NOMO-1 treated with dmso at 0.1 percent for 144 hours (cell line): ENCODE data around the gene SLC8A1.

Experiments used
- DNase-seq: peaks from one replicate; lab custom pipeline; 2025; ENCODE audit not compliant: unreplicated experiment; lab: John Stamatoyannopoulos, UW

SLC8A1 gene

DNA sequence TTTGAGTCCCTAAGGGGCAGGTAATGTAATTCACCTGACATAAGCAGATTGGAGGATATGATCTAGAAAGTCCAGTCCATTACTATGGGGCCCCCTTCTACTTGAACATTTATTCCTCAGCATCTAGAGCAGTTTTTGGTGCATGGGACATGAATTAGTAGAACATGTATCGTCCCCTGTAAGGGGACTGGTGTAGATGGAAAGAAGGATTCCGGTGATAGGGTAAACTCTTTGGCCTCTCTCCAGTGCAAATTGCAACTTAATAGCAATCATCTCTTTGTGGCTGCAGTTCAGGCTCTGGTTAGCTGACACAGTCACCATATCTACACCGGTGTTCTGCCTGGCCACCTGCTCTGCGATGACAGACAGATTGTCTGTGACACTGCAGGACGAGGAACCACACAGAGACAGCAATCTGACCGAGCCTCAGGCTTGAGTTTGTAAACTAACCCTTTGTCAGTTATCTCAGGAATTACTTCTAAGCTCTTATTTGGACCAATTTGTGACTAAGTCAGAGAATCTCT lies 6.4 kb upstream of the SLC8A1 start:
- DNase-seq = no peak

- no peak for DNase-seq
Measured at GRCh38 chr2:40457837-40458236, 5.9 kb upstream of the SLC8A1 start.

- DNase-seq = no peak
Measured at GRCh38 chr2:40457366-40457765, 5.5 kb upstream of the SLC8A1 start.

DNA sequence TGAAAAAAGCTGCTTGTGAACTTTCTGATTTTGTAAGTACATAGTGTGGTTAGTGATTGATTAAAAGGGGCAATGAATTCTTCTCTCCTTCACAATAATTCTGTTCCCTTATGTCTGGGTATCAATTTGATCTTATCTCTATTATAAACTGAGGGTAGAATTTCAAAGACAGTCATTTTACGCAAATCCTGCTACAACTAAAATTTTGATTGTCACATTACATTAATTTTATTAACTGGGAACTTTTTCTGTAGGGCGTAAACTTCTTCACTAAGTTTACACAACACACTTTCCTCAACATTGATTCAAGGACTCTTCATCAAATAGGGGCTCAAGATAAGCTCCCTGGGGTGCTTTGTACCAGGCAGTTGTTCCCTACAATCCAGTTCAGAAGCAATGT lies 5.0 kb upstream of the SLC8A1 start:
- no peak for DNase-seq

DNA sequence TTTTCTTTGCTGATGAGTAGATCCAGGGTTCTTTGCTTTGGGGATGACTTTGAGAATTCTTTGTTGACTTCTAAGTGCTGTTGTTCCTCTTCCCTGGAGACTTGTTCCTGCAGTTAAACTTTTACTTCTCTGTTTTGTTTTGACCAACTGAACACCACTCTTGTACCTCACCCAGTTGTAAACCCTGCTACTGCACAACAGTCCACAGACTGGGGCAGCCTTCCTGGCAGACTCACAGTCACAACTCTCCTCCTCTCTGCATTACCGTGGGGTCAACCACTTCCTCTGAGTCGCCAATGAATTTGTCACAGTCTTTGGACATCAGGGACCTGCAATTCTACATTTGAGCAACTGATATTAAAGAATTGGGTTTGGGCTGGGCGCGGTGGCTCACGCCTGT lies 3.8 kb upstream of the SLC8A1 start:
- DNase-seq = peak; percentile 85

GRCh38 chr2:40454321-40454720 lies 2.4 kb upstream of the SLC8A1 start:
- no peak for DNase-seq

DNA sequence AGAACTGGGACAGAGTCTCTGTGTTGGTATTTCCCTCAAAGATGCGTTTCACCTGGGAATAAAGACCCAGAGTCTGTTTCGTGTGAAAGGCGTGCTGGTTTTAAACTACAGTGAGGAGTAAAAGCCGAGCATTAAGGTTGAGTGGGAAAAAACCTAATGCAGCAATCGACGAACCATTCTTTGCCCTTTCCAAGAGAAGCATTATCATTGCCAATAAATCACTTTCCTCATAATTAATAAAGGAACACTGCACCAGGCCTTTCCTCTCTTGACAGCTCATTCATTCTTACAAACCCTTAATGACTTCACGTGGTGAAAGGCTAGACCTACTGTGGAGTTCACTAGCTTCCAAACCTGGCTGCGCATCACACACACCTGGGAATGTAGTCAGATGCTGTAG lies 896 bp upstream of the SLC8A1 start:
- DNase-seq = no peak

GRCh38 chr2:40450796-40451430 lies 977 bp downstream of the SLC8A1 start:
- DNase-seq = peak; percentile 55

DNA sequence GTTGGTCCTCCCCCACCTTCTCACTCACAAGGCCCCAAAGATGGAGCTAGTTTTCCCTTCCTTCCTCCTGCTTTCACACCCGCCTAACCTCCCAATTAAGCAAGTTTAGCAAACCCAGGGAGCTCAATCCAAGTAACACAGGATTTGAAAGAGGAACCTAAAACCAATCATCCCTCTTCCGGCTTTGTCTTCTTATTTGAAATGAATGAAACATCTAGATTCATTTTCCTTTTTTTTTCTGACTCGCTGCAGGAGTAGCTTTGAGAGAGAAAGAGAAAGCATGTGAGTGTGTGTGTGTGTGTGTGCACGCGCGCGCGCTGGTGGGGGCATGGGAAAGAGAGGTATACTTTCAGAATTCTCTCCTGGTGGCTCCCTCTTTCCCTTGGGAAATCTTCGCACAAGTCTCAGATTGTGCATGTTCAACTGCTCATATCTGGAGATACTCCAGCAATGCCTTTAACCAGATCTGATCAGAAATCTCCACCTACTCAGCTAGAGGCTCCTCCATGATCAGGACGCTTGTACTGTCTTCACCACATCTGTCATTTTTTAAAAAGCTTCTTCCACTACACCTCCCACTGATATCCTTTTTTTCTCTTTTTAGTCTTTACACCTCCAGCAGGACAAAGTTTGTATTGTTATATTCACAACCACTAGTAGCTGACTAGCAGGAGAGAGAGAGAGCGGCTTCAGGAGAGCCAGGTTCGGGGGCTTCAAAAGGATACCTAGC lies 1.7 kb downstream of the SLC8A1 start:
- peak; percentile 74 for DNase-seq

DNA sequence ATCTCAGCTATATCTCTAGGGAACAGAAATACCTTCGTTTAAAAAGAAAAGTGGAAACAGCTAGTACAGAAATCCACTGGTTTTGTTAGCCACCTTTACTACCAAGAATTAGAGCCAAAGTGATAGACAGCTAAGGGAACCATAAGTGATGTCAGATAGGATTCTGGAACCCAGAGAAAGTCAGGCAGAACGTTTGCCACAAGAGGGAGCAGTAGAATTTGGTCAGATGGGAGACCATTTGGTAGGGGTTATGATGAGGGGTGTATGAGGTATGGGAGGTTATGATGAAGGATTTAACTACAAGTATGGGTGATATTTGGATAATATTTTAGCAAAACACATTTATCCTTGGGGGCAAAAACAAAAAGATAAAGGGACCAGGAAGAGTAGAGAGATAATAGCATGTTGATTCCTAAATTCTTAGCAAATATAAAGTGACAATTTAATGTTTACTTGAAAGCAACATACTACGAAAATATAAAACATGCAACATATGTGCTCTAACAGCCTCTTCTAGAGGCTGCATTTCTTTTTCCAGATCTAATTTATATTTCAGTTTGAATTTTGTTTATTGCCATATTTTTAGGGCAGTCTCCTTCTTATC lies 3.3 kb downstream of the SLC8A1 start:
- no peak for DNase-seq

GRCh38 chr2:40445467-40445866 lies 6.4 kb downstream of the SLC8A1 start:
- no peak for DNase-seq

- DNase-seq = no peak
Measured at GRCh38 chr2:40440835-40441234, 11.1 kb downstream of the SLC8A1 start.

GRCh38 chr2:40439473-40439872 lies 12.4 kb downstream of the SLC8A1 start:
- DNase-seq = no peak

GRCh38 chr2:40436093-40436475 lies 15.8 kb downstream of the SLC8A1 start:
- no peak for DNase-seq

DNA sequence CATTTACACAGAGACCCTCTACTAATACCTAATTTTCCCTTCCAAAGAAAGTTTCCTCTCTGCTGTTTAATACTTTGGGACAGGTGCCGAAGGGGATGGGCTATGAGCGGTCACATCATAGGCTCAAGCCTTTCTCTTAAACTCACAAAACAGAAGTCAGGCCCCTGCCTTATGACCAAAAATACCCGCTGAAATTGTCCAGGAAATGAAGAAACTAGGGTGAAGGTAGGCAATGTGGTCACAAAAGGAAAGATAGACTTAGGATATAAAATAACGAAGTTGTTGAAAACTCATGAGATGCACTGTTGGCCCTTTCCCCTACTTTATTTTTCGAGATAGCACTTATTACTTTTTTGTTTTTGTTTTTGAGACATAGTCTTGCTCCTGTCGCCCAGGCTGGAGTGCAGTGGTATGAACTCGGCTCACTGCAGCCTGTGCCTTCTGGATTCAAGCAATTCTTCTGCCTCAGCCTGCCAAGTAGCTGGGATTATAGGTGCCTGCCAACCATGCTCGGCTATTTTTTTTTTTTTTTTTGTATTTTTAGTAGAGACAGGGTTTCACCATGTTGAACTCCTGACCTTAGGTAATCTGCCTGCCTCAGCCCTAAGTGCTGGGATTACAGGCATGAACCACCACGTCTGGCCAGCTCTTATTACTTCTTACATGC lies 16.3 kb downstream of the SLC8A1 start:
- peak; percentile 20 for DNase-seq

GRCh38 chr2:40434731-40435271 lies 17.1 kb downstream of the SLC8A1 start:
- no peak for DNase-seq

GRCh38 chr2:40433736-40434135 lies 18.2 kb downstream of the SLC8A1 start:
- DNase-seq = no peak

DNA sequence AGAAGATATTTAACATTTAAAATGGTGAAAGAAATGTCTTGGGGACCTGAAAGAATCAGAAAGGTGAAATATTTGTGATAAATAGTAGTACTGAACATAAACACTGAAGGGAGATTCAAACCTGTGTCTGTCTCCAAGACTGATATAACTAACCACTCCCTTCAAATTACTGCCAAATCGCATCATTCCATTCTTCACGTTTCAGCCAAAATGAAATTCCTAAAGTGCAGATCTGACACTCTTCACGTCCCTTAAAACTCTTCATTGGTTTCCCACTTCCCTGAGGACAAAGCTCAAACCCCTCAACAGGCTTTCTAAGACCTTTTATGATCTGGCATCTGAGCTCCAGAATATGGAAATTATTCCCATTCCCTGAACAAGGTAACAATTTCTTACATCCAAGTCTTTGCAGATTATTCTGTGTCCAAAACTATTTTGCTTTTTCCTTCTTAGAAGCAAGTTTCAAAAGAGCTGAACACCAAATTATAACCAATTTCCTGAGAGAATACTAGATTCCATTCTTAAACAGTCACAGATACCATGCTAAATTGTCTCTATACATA lies 18.9 kb downstream of the SLC8A1 start:
- no peak for DNase-seq

GRCh38 chr2:40431600-40431955 lies 20.3 kb downstream of the SLC8A1 start:
- DNase-seq = peak; percentile 76

DNA sequence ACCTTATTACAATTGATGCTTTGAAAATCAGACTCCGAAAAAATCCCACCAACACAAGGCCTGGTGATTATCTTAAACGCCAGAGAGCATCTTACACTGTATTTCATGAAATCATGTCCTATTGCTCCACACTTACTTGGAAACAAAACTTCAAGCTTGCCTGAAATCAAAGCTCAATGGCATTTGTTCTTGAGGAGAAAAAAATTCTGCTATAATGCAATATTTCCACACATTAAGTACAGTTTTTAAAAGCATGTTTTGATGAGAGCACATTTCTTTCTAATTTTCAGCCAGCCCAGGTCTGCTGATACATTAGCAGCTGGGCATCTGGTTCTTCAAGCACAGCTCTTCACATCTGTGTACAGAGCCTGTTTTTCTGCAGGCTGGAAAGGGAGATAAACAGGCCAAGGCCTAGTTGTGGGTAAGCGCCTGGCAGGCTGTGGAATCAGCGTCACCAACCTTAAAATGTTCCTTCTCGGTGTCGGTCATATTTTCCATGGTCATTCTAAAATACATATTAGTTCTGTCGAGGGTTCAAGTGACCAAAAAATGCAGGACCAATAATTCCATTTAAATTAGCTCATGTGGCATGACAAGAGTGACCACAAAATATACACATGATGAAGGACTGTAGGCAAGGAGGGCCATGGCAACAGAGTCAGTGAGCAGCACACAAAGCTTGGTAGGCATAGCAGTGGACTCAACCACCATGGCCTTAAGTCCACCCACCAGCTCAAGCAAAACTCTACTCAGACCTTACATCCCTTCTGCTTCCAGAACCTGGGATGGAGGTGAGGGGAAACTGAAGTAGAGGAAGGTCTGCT lies 20.9 kb downstream of the SLC8A1 start:
- DNase-seq = no peak
